Activated CD4-positive, alpha-beta T cell treated with anti-CD3 and anti-CD28 coated beads, Interleukin-2, amount 50 U/mL, for 1 hour (primary cell): ENCODE results near the gene NRG2.

Experiments
- DNase-seq: peaks from one replicate; pipeline ENCODE4 v3.0.0-alpha.2; 2020

NRG2 gene

GRCh38 chr5:140005145-140005591, 37.9 kb downstream of the NRG2 start:
- DNase-seq = no peak

GRCh38 chr5:140004174-140004573, 38.9 kb downstream of the NRG2 start:
- no peak for DNase-seq

- DNase-seq = no peak
These were observed 39.6 kb downstream of the NRG2 start for GRCh38 chr5:140003519-140003918.

- DNase-seq = no peak
These were observed 42.8 kb downstream of the NRG2 start for GRCh38 chr5:140000332-140000731.

- no peak for DNase-seq
These were observed 44.3 kb downstream of the NRG2 start for GRCh38 chr5:139998837-139999236.

GRCh38 chr5:139997276-139997675, 45.8 kb downstream of the NRG2 start:
- no peak for DNase-seq

- DNase-seq = no peak
These were observed 47.2 kb downstream of the NRG2 start for GRCh38 chr5:139995929-139996328.

GRCh38 chr5:139994234-139994633, 48.9 kb downstream of the NRG2 start:
- DNase-seq = no peak

GRCh38 chr5:139985733-139986132, 57.4 kb downstream of the NRG2 start:
- no peak for DNase-seq

- DNase-seq = no peak
These were observed 57.8 kb downstream of the NRG2 start for GRCh38 chr5:139985290-139985689.

- no peak for DNase-seq
These were observed 58.3 kb downstream of the NRG2 start for GRCh38 chr5:139984816-139985215.

- DNase-seq = no peak
These were observed 60.2 kb downstream of the NRG2 start for GRCh38 chr5:139982975-139983240.

- DNase-seq = no peak
These were observed 60.7 kb downstream of the NRG2 start for GRCh38 chr5:139982157-139982974.

GRCh38 chr5:139980765-139981164, 62.3 kb downstream of the NRG2 start:
- no peak for DNase-seq

GRCh38 chr5:139979943-139980342, 63.2 kb downstream of the NRG2 start:
- no peak for DNase-seq

- no peak for DNase-seq
These were observed 63.6 kb downstream of the NRG2 start for GRCh38 chr5:139979518-139979917.

GRCh38 chr5:139976703-139977102, 66.4 kb downstream of the NRG2 start:
- no peak for DNase-seq

- no peak for DNase-seq
These were observed 67.2 kb downstream of the NRG2 start for GRCh38 chr5:139975942-139976341.

GRCh38 chr5:139975306-139975705, 67.8 kb downstream of the NRG2 start:
- DNase-seq = no peak

GRCh38 chr5:139974661-139975060, 68.4 kb downstream of the NRG2 start:
- no peak for DNase-seq

GRCh38 chr5:139971202-139971725, 71.8 kb downstream of the NRG2 start:
- no peak for DNase-seq

- no peak for DNase-seq
These were observed 73.8 kb downstream of the NRG2 start for GRCh38 chr5:139969318-139969717.

- peak; percentile 87 for DNase-seq
These were observed 74.4 kb downstream of the NRG2 start for GRCh38 chr5:139968547-139969261.

GRCh38 chr5:139967353-139967752, 75.7 kb downstream of the NRG2 start:
- DNase-seq = no peak
